Testis (tissue), 3 donors: ENCODE data around the gene MAML3. TPM values are rescaled to one million over a fixed set of nuclear protein-coding genes. Genes with fewer than 3 reads are reported as not detected.

Experiments used
- DNase-seq: peaks from one replicate; pipeline ENCODE4 v3.0.0-alpha.2; 2019
- H3K27ac ChIP-seq, 2 donors: fragments of 200-600 bp; sonication (generic); one replicate each; pipeline ENCODE4 v1.5.1; 2019
- H3K27me3 ChIP-seq: fragments of 200-600 bp; sonication (generic); one replicate; pipeline ENCODE4 v1.5.1; 2019
- H3K36me3 ChIP-seq: fragments of 200-600 bp; sonication (generic); one replicate; pipeline ENCODE4 v1.5.1; 2017; ENCODE audit warnings: low read depth; ENCODE audit errors: missing control alignments
- H3K4me1 ChIP-seq: fragments of 200-600 bp; sonication (generic); one replicate; pipeline ENCODE4 v1.5.1; 2019
- H3K4me3 ChIP-seq, 2 donors: fragments of 200-600 bp; sonication (generic); one replicate each; pipeline ENCODE4 v1.5.1; 2017 to 2019
- H3K9me3 ChIP-seq: fragments of 200-600 bp; sonication (generic); one replicate; pipeline ENCODE4 v1.5.1; 2017
- CTCF ChIP-seq, 3 experiments: fragments of 450-650 bp in 2 of 3; fragments of 200-600 bp in 1 of 3; sonication (generic) in 1 of 3; IDR thresholded peaks; one replicate each; pipeline ENCODE4 v1.5.1; 2016 to 2019; ENCODE audit warnings: antibody characterized with exemption in 3 of 3, mild to moderate bottlenecking in 2 of 3, moderate library complexity in 1 of 3
- POLR2A ChIP-seq: fragments of 450-650 bp; IDR thresholded peaks from one replicate; pipeline ENCODE4 v1.6.1; 2017; ENCODE audit warnings: antibody characterized with exemption, mild to moderate bottlenecking, moderate library complexity
- WGBS, 2 donors: methylation state at CpG; one replicate each; pipeline ENCODE4 v1.1.5; 2018; 5-methylcytosine and 5-hydroxymethylcytosine counted together
- intact Hi-C: fragments of 100-400 bp; cut with DNase I; formaldehyde crosslinking; loops from one replicate; pipeline ENCODE4 v1.15.1; 2023; ENCODE audit warnings: low total_unique reads
- polyA plus RNA-seq: library from polyadenylated mRNA; stranded (reverse); fragments of 350-450 nt; fragmentation: Illumina TruSeq; extraction: RNeasy Lipid Tissue Mini Kit (QIAGEN cat#74804); gene quantifications from one replicate; pipeline ENCODE4 v1.2.3, GENCODE V29; 2014; ENCODE audit warnings: low read depth, low replicate concordance; ENCODE audit not compliant: insufficient read depth
- total RNA-seq, 2 donors: library from RNA; depleted of rRNA; stranded (reverse); fragments of >200 nt; gene quantifications; one replicate each; pipeline ENCODE4 v1.2.3, GENCODE V29; 2016

MAML3 gene
- total and polyA plus RNA-seq, 3 donors from 2014 or later, result 7.6 to 21.2 (median 18.8) TPM

DNA sequence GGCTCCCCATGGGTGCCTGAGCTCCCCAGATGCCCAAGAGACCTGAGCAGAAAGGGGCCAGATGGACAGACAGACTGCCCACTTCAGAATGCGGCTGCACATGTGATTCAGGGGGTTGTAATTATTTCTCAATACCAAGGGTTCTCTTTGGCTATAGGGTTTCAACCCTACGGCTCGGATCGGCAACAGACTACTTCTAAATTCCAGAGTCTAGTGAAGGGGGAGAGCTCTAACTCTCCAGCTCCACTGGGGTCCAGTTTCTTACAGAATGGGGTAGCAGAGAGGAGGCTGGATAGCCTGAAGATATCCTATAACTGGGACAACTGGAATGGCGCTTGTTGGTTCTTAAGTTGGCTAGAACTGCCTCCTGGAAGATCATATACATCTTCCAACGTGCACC lies 352.1 kb downstream of the MAML3 start:
- Histone ChIP-seq H3K4me1 (peaks cover 10% of the 10 kb centered on the region), H3K9me3 (no peaks in the 10 kb centered on the region), H3K27ac (no peak overlapping the region), H3K27me3 (no peaks in the 10 kb centered on the region), H3K36me3 (no peaks in the 10 kb centered on the region), H3K4me3 (no peak overlapping the region)
- TF ChIP-seq POLR2A (no peak), CTCF (IDR thresholded peaks at IDR 0.05) (no peak)
- 91 to 93% methylated on average over 6 of the region's 6 CpGs for WGBS, 2 donors
- intact Hi-C loops, result no loop called here
- DNase-seq, result no peak

DNA sequence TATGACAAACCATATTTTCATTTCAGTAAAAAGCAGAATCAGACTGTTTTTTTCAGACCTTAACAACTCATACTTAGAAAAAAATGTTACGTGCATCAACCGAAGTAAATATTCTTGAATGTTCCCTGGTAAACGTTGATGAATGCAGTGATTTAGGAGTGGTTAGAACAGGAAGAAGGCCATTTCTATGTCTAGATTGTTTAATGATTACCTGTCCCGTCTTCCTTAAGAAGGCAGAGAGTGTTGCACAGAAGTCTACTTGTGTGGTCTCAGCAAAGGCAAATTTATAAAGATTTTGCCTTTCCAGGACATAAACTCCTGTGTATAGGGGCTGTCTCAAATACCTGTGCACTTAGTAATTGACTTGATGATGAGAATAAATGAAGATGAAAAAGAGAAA lies 353.9 kb downstream of the MAML3 start:
- intact Hi-C loops, result no loop called here
- Histone ChIP-seq H3K36me3 (no peaks in the 10 kb centered on the region), H3K9me3 (no peaks in the 10 kb centered on the region), H3K27ac (no peak overlapping the region), H3K27me3 (no peaks in the 10 kb centered on the region), H3K4me1 (peaks cover 10% of the 10 kb centered on the region), H3K4me3 (no peak overlapping the region)
- WGBS, 2 donors, result 59 to 62% methylated on average over 4 of the region's 4 CpGs
- TF ChIP-seq POLR2A (no peak), CTCF (IDR thresholded peaks at IDR 0.05) (no peak)
- DNase-seq, result no peak

- TF ChIP-seq POLR2A, result no peak
- TF ChIP-seq CTCF (IDR thresholded peaks at IDR 0.05), result no peak
- intact Hi-C loops, result no loop called here
- Histone ChIP-seq H3K9me3 (no peaks in the 10 kb centered on the region), H3K27ac (no peak overlapping the region), H3K4me3 (no peak overlapping the region), H3K36me3 (no peaks in the 10 kb centered on the region), H3K4me1 (peaks cover 10% of the 10 kb centered on the region), H3K27me3 (no peaks in the 10 kb centered on the region)
- no peak for DNase-seq
These were observed 354.4 kb downstream of the MAML3 start for GRCh38 chr4:139799615-139800014.

- H3K4me3 ChIP-seq, result no peak overlapping the region
- no peak for DNase-seq
- H3K9me3 ChIP-seq, result no peaks in the 10 kb centered on the region
- H3K4me1 ChIP-seq, result peaks cover 10% of the 10 kb centered on the region
- H3K27me3 ChIP-seq, result no peaks in the 10 kb centered on the region
- H3K27ac ChIP-seq, result no peak overlapping the region
- TF ChIP-seq POLR2A, result no peak
- TF ChIP-seq CTCF (IDR thresholded peaks at IDR 0.05), result no peak
- no peaks in the 10 kb centered on the region for H3K36me3 ChIP-seq
- intact Hi-C loops, result no loop called here
These were observed 355.5 kb downstream of the MAML3 start for GRCh38 chr4:139798456-139798855.

DNA sequence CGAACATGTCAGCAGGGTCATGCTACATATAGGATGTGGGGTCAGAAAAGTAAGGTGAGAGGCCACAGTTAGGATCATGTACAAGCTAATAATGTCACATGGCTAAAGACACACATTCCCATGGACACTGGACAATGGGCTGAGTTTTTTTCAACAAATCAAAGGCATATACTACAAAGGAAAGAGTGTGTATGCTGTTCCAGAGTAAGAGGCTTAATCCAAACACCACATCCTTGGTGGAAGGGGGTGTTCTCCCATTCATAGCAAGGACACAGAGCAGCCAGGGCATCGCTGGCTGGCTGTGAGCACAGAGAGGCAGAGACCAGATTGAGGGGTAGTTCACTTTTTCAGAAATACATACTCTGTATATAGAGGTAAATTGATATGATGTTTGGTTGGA lies 356.7 kb downstream of the MAML3 start:
- Histone ChIP-seq H3K4me3 (no peak overlapping the region), H3K27me3 (no peaks in the 10 kb centered on the region), H3K9me3 (no peaks in the 10 kb centered on the region), H3K4me1 (peaks cover 10% of the 10 kb centered on the region), H3K36me3 (no peaks in the 10 kb centered on the region), H3K27ac (no peak overlapping the region)
- no peak for DNase-seq
- intact Hi-C loops, result no loop called here
- 91 to 95% methylated on average over 2 of the region's 2 CpGs for WGBS, 2 donors
- no peak for TF ChIP-seq POLR2A
- TF ChIP-seq CTCF (IDR thresholded peaks at IDR 0.05), result no peak
